ENCODE data around the gene DMRT1.

DMRT1 gene

DNA sequence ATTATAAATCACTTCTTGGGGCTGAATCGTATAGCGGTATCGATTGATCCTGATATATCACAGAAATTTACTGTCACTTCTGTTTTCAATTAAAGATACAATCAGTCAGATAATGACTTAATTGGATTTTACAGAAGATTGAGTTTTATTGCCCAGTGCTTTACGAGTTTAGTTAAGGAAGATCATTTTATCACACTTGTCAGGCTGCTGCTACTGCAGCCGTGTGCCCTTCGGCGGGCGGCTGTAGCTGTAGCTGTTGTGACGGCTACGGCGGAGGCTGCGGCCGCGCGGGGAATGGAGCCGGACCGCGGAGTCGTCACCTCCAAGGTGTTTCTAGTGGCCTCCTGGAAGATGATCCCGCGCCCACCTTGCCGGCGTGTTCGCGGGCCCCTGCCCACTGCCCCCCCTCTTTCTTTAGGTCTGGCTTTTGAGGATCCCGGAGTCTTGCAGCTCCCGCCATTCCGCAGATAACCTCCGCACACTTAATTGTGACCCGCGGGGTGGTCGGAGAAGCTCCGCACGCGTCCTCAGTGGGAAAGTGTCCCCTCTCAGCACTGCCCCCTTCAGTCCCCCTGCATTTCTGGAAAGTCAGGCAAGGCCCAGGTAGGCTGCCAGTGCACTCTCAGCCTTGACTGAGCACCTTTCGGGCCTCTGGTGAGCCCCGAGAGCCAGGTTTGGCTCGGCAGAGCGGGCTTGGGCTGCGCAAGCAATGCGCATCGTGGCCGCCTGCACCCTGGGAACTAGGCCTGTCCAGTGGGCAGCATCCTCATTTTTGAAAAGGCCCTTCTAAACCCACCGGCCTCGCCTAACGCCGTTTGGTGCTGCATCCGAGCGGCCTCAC, 128.0 kb downstream of the DMRT1 start:
- no peak for TF ChIP-seq SNAI2 (CRISPR knock-in tag; IDR thresholded peaks at IDR 0.05)
- TF ChIP-seq ARNTL (CRISPR knock-in tag; IDR thresholded peaks at IDR 0.05; ENCODE audit: borderline replicate concordance, low read depth), result no peak
- TF ChIP-seq ZC3H10 (CRISPR knock-in tag; IDR thresholded peaks at IDR 0.05), result no peak
- TF ChIP-seq BACH2 (CRISPR knock-in tag; IDR thresholded peaks at IDR 0.05; ENCODE audit: borderline replicate concordance), result no peak
- TF ChIP-seq ZFP3 (CRISPR knock-in tag; IDR thresholded peaks at IDR 0.05), result no peak
- peak; percentile 27; the same call in 1 of the 3 replicates for ATAC-seq

DNA sequence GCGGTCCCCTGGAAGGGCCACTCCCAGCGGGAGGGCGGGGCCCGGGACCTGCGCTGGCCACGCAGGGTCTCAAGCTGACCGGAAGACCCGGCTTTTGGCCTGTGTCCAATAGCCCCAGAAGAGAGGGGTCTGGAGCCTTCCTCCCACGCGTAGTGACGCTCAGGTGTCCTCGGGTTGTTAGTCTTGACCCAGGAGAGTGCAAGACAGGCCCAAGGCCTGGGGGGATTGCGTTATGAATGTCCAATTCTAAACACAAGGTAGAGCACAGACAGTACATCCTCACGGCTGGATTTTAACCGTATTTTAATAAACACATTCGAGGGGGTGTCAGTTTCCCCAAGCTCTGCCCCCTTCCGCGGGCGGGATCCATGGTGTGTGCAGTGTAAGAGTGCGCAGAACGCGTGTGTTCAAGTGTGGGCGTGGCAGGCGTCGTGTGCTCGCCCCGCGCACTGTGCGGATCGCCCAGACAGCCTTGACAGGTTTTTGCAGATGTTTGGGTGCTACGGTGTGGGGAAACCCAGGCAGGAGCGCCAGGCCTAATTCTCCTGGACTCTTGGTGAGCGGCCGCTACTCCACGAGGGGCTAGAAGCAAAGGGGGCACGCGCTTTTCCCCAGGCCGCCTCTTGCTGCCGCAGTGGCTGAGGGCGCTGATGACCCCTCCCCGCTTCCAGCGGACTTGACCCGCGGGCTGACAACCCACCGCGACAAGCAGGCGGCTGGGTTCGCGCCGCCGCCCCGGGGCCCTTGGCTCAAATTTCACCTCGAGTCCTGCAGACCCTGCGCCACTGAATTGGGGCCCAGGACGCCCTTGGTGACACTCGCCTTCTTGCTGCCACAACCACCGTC, 128.9 kb downstream of the DMRT1 start:
- TF ChIP-seq ZNF565 (CRISPR knock-in tag; conservative IDR thresholded peaks at IDR 0.05; ENCODE audit: low read depth) (no peak), RARB (CRISPR knock-in tag; IDR thresholded peaks at IDR 0.05) (no peak), ZC3H10 (CRISPR knock-in tag; IDR thresholded peaks at IDR 0.05) (no peak), SNAI2 (CRISPR knock-in tag; IDR thresholded peaks at IDR 0.05) (no peak), ZFP30 (CRISPR knock-in tag; IDR thresholded peaks at IDR 0.05) (no peak), ESRRG (CRISPR knock-in tag; IDR thresholded peaks at IDR 0.05) (no peak), OSR1 (CRISPR knock-in tag; IDR thresholded peaks at IDR 0.05) (no peak), ARNTL (CRISPR knock-in tag; IDR thresholded peaks at IDR 0.05; ENCODE audit: borderline replicate concordance, low read depth) (no peak), TOX (CRISPR knock-in tag; IDR thresholded peaks at IDR 0.05; ENCODE audit: borderline replicate concordance) (no peak), PPARA (CRISPR knock-in tag; IDR thresholded peaks at IDR 0.05; ENCODE audit: borderline replicate concordance) (no peak), BACH2 (CRISPR knock-in tag; IDR thresholded peaks at IDR 0.05; ENCODE audit: borderline replicate concordance) (no peak), CSDC2 (CRISPR knock-in tag; IDR thresholded peaks at IDR 0.05) (no peak)
- ATAC-seq, result no peak

- TF ChIP-seq TOX (CRISPR knock-in tag; IDR thresholded peaks at IDR 0.05; ENCODE audit: borderline replicate concordance) (no peak), ZNF70 (CRISPR knock-in tag; IDR thresholded peaks at IDR 0.05) (no peak), GLIS3 (CRISPR knock-in tag; IDR thresholded peaks at IDR 0.05) (no peak), TCF4 (CRISPR knock-in tag; IDR thresholded peaks at IDR 0.05; ENCODE audit: borderline replicate concordance) (no peak)
- no peak for ATAC-seq
Measured at GRCh38 chr9:971901-972500, 130.5 kb downstream of the DMRT1 start.

GRCh38 chr9:972501-973294, 131.2 kb downstream of the DMRT1 start:
- peak; percentile 20 for ATAC-seq
- TF ChIP-seq, protein P1, sequence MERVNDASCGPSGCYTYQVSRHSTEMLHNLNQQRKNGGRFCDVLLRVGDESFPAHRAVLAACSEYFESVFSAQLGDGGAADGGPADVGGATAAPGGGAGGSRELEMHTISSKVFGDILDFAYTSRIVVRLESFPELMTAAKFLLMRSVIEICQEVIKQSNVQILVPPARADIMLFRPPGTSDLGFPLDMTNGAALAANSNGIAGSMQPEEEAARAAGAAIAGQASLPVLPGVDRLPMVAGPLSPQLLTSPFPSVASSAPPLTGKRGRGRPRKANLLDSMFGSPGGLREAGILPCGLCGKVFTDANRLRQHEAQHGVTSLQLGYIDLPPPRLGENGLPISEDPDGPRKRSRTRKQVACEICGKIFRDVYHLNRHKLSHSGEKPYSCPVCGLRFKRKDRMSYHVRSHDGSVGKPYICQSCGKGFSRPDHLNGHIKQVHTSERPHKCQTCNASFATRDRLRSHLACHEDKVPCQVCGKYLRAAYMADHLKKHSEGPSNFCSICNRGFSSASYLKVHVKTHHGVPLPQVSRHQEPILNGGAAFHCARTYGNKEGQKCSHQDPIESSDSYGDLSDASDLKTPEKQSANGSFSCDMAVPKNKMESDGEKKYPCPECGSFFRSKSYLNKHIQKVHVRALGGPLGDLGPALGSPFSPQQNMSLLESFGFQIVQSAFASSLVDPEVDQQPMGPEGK (CRISPR knock-in tag; IDR thresholded peaks at IDR 0.05; ENCODE audit: borderline replicate concordance), result no peak
- TF ChIP-seq, protein P2, sequence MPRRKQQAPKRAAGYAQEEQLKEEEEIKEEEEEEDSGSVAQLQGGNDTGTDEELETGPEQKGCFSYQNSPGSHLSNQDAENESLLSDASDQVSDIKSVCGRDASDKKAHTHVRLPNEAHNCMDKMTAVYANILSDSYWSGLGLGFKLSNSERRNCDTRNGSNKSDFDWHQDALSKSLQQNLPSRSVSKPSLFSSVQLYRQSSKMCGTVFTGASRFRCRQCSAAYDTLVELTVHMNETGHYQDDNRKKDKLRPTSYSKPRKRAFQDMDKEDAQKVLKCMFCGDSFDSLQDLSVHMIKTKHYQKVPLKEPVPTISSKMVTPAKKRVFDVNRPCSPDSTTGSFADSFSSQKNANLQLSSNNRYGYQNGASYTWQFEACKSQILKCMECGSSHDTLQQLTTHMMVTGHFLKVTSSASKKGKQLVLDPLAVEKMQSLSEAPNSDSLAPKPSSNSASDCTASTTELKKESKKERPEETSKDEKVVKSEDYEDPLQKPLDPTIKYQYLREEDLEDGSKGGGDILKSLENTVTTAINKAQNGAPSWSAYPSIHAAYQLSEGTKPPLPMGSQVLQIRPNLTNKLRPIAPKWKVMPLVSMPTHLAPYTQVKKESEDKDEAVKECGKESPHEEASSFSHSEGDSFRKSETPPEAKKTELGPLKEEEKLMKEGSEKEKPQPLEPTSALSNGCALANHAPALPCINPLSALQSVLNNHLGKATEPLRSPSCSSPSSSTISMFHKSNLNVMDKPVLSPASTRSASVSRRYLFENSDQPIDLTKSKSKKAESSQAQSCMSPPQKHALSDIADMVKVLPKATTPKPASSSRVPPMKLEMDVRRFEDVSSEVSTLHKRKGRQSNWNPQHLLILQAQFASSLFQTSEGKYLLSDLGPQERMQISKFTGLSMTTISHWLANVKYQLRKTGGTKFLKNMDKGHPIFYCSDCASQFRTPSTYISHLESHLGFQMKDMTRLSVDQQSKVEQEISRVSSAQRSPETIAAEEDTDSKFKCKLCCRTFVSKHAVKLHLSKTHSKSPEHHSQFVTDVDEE (CRISPR knock-in tag; IDR thresholded peaks at IDR 0.05), result no peak
- no peak for TF ChIP-seq ZNF8 (CRISPR knock-in tag; IDR thresholded peaks at IDR 0.05)
- TF ChIP-seq SNAI2 (CRISPR knock-in tag; IDR thresholded peaks at IDR 0.05), result no peak
- no peak for TF ChIP-seq RARB (CRISPR knock-in tag; IDR thresholded peaks at IDR 0.05)
- TF ChIP-seq ESRRG (CRISPR knock-in tag; IDR thresholded peaks at IDR 0.05), result no peak
